ENCODE data around the gene JPH3. TPM values are rescaled to one million over a fixed set of nuclear protein-coding genes. Genes with fewer than 3 reads are reported as not detected.

The JPH3 gene
- total and polyA plus RNA-seq, 10 of the 15 experiments (the other 5 are each of a cell fraction or from before 2014, with no cell fraction given): 0.05 TPM; not detected in 9

DNA sequence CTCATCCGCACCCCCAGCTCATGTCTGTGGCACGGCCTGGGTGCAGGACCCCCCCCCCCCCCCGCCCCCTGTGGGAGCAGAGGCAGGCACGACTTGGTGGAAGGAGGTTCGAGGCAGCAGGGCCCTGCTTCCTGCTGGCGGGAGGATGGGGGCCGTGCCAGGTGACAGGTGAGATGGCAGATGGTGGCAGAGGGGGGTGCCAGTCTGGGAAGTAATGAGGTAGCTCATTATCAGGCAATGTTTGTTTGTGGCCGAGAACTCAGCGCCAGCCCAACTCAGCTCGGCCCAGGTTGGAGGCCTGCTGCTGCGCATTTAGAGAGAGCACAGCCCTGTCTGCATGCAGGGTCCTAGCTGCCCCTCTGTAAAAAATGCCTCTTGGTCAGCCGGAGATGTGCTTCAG is 40.1 kb upstream of the JPH3 start:
- POLR2A ChIA-PET: no interaction called here
- no peak for DNase-seq (ENCODE audit: low read depth, low spot score)
- no peak for ATAC-seq
- CTCF ChIA-PET: no interaction called here
- H3K27ac ChIP-seq (ENCODE audit: control insufficient read depth, insufficient read depth): no peak overlapping the region
- no peaks in the 10 kb centered on the region for H4K20me1 ChIP-seq (ENCODE audit: control insufficient read depth, insufficient read depth)
- SMC1A ChIA-PET (ENCODE audit: uncharacterized antibody, unreplicated experiment): no interaction called here
- H3K4me3 ChIP-seq: no peak overlapping the region
- no peaks in the 10 kb centered on the region for H3K79me2 ChIP-seq (ENCODE audit: control insufficient read depth, insufficient read depth, low read length)
- no peaks in the 10 kb centered on the region for H3K4me1 ChIP-seq (ENCODE audit: control insufficient read depth, insufficient read depth, low read length)
- no peaks in the 10 kb centered on the region for H3K36me3 ChIP-seq (ENCODE audit: control insufficient read depth in 2 of 2, insufficient read depth in 2 of 2, low read length in 1 of 2)
- WGBS (ENCODE audit: insufficient coverage, insufficient replicate concordance, low lambda C conversion rate, missing lambda C conversion rate): 59% methylated on average over 11 of the region's 12 CpGs
- H3K9me3 ChIP-seq (replicated peaks; ENCODE audit: control insufficient read depth, insufficient read depth, low read length): no peaks in the 10 kb centered on the region; the same call in 2 of the 3 replicates
- no TSS peak for BruUV-seq (replicated peaks)
- H3K4me2 ChIP-seq (ENCODE audit: control insufficient read depth, insufficient read depth): no peak overlapping the region
- H3K9ac ChIP-seq (ENCODE audit: control insufficient read depth, insufficient read depth, low read length): no peak overlapping the region
- intact Hi-C loops (cut with micrococcal nuclease; ENCODE audit: unreplicated experiment) (no loop called here), in situ Hi-C loops (cut with MboI) (no loop called here)
- H2AFZ ChIP-seq (ENCODE audit: control insufficient read depth, low read depth, low read length): no peak overlapping the region
- RAD21 ChIA-PET (ENCODE audit: unreplicated experiment): no interaction called here
- no peak for FAIRE-seq
- H3K27me3 ChIP-seq (replicated peaks in 1 of 2; ENCODE audit: control insufficient read depth in 2 of 2, insufficient read depth in 2 of 2, low read length in 1 of 2): no peaks in the 10 kb centered on the region; a peak in 1 of 4 replicates
- TF ChIP-seq CHD4 (IDR thresholded peaks at IDR 0.05): no peak
- no peak for TF ChIP-seq RELA (IDR thresholded peaks at IDR 0.05; ENCODE audit: borderline replicate concordance, partially characterized antibody)
- no peak for TF ChIP-seq SRF (IDR thresholded peaks at IDR 0.05; ENCODE audit: low read depth in 2 of 2, low read length in 2 of 2)
- no peak for TF ChIP-seq NFYA (IDR thresholded peaks at IDR 0.05; ENCODE audit: borderline replicate concordance, low read depth, low read length)
- no peak for TF ChIP-seq ZNF622 (IDR thresholded peaks at IDR 0.05)
- no peak for TF ChIP-seq RAD21 (IDR thresholded peaks at IDR 0.05; ENCODE audit: insufficient read depth, low read depth, low read length)
- TF ChIP-seq RFX5 (IDR thresholded peaks at IDR 0.05; ENCODE audit: low read depth, low read length): no peak
- TF ChIP-seq ZBED1 (IDR thresholded peaks at IDR 0.05; ENCODE audit: borderline replicate concordance): no peak
- TF ChIP-seq, protein P1, sequence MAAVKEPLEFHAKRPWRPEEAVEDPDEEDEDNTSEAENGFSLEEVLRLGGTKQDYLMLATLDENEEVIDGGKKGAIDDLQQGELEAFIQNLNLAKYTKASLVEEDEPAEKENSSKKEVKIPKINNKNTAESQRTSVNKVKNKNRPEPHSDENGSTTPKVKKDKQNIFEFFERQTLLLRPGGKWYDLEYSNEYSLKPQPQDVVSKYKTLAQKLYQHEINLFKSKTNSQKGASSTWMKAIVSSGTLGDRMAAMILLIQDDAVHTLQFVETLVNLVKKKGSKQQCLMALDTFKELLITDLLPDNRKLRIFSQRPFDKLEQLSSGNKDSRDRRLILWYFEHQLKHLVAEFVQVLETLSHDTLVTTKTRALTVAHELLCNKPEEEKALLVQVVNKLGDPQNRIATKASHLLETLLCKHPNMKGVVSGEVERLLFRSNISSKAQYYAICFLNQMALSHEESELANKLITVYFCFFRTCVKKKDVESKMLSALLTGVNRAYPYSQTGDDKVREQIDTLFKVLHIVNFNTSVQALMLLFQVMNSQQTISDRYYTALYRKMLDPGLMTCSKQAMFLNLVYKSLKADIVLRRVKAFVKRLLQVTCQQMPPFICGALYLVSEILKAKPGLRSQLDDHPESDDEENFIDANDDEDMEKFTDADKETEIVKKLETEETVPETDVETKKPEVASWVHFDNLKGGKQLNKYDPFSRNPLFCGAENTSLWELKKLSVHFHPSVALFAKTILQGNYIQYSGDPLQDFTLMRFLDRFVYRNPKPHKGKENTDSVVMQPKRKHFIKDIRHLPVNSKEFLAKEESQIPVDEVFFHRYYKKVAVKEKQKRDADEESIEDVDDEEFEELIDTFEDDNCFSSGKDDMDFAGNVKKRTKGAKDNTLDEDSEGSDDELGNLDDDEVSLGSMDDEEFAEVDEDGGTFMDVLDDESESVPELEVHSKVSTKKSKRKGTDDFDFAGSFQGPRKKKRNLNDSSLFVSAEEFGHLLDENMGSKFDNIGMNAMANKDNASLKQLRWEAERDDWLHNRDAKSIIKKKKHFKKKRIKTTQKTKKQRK (IDR thresholded peaks at IDR 0.05; ENCODE audit: low read depth, low read length): no peak
- TF ChIP-seq, protein P2, sequence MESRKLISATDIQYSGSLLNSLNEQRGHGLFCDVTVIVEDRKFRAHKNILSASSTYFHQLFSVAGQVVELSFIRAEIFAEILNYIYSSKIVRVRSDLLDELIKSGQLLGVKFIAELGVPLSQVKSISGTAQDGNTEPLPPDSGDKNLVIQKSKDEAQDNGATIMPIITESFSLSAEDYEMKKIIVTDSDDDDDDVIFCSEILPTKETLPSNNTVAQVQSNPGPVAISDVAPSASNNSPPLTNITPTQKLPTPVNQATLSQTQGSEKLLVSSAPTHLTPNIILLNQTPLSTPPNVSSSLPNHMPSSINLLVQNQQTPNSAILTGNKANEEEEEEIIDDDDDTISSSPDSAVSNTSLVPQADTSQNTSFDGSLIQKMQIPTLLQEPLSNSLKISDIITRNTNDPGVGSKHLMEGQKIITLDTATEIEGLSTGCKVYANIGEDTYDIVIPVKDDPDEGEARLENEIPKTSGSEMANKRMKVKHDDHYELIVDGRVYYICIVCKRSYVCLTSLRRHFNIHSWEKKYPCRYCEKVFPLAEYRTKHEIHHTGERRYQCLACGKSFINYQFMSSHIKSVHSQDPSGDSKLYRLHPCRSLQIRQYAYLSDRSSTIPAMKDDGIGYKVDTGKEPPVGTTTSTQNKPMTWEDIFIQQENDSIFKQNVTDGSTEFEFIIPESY (IDR thresholded peaks at IDR 0.05): no peak
- TF ChIP-seq RBBP5 (conservative IDR thresholded peaks at IDR 0.05): no peak
- no peak for TF ChIP-seq BRCA1 (IDR thresholded peaks at IDR 0.05; ENCODE audit: low read depth, low read length)
- TF ChIP-seq, protein P3, sequence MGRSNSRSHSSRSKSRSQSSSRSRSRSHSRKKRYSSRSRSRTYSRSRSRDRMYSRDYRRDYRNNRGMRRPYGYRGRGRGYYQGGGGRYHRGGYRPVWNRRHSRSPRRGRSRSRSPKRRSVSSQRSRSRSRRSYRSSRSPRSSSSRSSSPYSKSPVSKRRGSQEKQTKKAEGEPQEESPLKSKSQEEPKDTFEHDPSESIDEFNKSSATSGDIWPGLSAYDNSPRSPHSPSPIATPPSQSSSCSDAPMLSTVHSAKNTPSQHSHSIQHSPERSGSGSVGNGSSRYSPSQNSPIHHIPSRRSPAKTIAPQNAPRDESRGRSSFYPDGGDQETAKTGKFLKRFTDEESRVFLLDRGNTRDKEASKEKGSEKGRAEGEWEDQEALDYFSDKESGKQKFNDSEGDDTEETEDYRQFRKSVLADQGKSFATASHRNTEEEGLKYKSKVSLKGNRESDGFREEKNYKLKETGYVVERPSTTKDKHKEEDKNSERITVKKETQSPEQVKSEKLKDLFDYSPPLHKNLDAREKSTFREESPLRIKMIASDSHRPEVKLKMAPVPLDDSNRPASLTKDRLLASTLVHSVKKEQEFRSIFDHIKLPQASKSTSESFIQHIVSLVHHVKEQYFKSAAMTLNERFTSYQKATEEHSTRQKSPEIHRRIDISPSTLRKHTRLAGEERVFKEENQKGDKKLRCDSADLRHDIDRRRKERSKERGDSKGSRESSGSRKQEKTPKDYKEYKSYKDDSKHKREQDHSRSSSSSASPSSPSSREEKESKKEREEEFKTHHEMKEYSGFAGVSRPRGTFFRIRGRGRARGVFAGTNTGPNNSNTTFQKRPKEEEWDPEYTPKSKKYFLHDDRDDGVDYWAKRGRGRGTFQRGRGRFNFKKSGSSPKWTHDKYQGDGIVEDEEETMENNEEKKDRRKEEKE (IDR thresholded peaks at IDR 0.05): no peak
- no peak for TF ChIP-seq NRF1 (conservative IDR thresholded peaks at IDR 0.05; ENCODE audit: low read depth, low read length)
- TF ChIP-seq, protein P4, sequence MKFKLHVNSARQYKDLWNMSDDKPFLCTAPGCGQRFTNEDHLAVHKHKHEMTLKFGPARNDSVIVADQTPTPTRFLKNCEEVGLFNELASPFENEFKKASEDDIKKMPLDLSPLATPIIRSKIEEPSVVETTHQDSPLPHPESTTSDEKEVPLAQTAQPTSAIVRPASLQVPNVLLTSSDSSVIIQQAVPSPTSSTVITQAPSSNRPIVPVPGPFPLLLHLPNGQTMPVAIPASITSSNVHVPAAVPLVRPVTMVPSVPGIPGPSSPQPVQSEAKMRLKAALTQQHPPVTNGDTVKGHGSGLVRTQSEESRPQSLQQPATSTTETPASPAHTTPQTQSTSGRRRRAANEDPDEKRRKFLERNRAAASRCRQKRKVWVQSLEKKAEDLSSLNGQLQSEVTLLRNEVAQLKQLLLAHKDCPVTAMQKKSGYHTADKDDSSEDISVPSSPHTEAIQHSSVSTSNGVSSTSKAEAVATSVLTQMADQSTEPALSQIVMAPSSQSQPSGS (IDR thresholded peaks at IDR 0.05; ENCODE audit: low read length): no peak
- TF ChIP-seq POLR2AphosphoS2 (IDR thresholded peaks at IDR 0.05; ENCODE audit: low read depth, low read length): no peak
- no peak for TF ChIP-seq POU2F2 (IDR thresholded peaks at IDR 0.05; ENCODE audit: borderline replicate concordance, low read depth, low read length)

All from GM12878 (cell line).